ENCODE results near the gene NDFIP1.

DNA sequence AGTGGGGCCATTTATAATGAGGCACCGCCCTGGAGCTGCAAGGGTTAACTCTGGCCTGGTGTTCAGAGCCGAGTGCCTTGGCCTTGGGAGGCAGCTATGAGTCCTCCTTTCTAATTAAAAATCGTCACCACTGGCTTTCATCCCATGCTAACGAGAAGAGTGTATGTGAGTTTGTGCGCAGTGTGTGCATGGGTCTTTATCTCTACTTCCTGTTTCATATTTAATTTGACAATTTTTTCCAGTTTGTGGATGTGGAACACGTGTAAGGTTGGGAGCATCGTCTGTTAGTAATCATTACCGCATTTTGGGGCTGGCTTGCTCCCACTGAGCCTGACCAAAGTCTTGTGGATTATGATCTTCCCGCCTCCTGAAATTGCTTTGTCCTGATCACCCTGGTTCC lies 76.4 kb downstream of the NDFIP1 start:
- TF ChIP-seq YY1 (tag by site-specific recombination; IDR thresholded peaks at IDR 0.05) (no peak), ZNF274 (IDR thresholded peaks at IDR 0.05; ENCODE audit: low read length) (no peak), ZNF274 (tag by site-specific recombination; IDR thresholded peaks at IDR 0.05; ENCODE audit: borderline replicate concordance) (no peak), SETDB1 (IDR thresholded peaks at IDR 0.05; ENCODE audit: insufficient read length, low read length) (no peak), ZNF341 (tag by site-specific recombination; IDR thresholded peaks at IDR 0.05; ENCODE audit: low read depth) (no peak)
- TF ChIP-seq, protein P1, sequence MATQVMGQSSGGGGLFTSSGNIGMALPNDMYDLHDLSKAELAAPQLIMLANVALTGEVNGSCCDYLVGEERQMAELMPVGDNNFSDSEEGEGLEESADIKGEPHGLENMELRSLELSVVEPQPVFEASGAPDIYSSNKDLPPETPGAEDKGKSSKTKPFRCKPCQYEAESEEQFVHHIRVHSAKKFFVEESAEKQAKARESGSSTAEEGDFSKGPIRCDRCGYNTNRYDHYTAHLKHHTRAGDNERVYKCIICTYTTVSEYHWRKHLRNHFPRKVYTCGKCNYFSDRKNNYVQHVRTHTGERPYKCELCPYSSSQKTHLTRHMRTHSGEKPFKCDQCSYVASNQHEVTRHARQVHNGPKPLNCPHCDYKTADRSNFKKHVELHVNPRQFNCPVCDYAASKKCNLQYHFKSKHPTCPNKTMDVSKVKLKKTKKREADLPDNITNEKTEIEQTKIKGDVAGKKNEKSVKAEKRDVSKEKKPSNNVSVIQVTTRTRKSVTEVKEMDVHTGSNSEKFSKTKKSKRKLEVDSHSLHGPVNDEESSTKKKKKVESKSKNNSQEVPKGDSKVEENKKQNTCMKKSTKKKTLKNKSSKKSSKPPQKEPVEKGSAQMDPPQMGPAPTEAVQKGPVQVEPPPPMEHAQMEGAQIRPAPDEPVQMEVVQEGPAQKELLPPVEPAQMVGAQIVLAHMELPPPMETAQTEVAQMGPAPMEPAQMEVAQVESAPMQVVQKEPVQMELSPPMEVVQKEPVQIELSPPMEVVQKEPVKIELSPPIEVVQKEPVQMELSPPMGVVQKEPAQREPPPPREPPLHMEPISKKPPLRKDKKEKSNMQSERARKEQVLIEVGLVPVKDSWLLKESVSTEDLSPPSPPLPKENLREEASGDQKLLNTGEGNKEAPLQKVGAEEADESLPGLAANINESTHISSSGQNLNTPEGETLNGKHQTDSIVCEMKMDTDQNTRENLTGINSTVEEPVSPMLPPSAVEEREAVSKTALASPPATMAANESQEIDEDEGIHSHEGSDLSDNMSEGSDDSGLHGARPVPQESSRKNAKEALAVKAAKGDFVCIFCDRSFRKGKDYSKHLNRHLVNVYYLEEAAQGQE (tag by site-specific recombination; IDR thresholded peaks at IDR 0.05) = no peak
- TF ChIP-seq, protein P2, sequence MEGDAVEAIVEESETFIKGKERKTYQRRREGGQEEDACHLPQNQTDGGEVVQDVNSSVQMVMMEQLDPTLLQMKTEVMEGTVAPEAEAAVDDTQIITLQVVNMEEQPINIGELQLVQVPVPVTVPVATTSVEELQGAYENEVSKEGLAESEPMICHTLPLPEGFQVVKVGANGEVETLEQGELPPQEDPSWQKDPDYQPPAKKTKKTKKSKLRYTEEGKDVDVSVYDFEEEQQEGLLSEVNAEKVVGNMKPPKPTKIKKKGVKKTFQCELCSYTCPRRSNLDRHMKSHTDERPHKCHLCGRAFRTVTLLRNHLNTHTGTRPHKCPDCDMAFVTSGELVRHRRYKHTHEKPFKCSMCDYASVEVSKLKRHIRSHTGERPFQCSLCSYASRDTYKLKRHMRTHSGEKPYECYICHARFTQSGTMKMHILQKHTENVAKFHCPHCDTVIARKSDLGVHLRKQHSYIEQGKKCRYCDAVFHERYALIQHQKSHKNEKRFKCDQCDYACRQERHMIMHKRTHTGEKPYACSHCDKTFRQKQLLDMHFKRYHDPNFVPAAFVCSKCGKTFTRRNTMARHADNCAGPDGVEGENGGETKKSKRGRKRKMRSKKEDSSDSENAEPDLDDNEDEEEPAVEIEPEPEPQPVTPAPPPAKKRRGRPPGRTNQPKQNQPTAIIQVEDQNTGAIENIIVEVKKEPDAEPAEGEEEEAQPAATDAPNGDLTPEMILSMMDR (tag by site-specific recombination; IDR thresholded peaks at IDR 0.05) = no peak
- TF ChIP-seq, protein P3, sequence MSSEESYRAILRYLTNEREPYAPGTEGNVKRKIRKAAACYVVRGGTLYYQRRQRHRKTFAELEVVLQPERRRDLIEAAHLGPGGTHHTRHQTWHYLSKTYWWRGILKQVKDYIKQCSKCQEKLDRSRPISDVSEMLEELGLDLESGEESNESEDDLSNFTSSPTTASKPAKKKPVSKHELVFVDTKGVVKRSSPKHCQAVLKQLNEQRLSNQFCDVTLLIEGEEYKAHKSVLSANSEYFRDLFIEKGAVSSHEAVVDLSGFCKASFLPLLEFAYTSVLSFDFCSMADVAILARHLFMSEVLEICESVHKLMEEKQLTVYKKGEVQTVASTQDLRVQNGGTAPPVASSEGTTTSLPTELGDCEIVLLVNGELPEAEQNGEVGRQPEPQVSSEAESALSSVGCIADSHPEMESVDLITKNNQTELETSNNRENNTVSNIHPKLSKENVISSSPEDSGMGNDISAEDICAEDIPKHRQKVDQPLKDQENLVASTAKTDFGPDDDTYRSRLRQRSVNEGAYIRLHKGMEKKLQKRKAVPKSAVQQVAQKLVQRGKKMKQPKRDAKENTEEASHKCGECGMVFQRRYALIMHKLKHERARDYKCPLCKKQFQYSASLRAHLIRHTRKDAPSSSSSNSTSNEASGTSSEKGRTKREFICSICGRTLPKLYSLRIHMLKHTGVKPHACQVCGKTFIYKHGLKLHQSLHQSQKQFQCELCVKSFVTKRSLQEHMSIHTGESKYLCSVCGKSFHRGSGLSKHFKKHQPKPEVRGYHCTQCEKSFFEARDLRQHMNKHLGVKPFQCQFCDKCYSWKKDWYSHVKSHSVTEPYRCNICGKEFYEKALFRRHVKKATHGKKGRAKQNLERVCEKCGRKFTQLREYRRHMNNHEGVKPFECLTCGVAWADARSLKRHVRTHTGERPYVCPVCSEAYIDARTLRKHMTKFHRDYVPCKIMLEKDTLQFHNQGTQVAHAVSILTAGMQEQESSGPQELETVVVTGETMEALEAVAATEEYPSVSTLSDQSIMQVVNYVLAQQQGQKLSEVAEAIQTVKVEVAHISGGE (tag by site-specific recombination; conservative IDR thresholded peaks at IDR 0.05; ENCODE audit: low read depth) = no peak

Data from HEK293 (cell line).